ENCODE results near the gene TNFRSF1B. TPM values are rescaled to one million over a fixed set of nuclear protein-coding genes. Genes with fewer than 3 reads are reported as not detected.

The TNFRSF1B gene
- total and polyA plus RNA-seq, 9 of the 15 experiments (the other 6 are each of a cell fraction or from before 2014, with no cell fraction given), result 8.8 to 91.3 (median 36.0) TPM

DNA sequence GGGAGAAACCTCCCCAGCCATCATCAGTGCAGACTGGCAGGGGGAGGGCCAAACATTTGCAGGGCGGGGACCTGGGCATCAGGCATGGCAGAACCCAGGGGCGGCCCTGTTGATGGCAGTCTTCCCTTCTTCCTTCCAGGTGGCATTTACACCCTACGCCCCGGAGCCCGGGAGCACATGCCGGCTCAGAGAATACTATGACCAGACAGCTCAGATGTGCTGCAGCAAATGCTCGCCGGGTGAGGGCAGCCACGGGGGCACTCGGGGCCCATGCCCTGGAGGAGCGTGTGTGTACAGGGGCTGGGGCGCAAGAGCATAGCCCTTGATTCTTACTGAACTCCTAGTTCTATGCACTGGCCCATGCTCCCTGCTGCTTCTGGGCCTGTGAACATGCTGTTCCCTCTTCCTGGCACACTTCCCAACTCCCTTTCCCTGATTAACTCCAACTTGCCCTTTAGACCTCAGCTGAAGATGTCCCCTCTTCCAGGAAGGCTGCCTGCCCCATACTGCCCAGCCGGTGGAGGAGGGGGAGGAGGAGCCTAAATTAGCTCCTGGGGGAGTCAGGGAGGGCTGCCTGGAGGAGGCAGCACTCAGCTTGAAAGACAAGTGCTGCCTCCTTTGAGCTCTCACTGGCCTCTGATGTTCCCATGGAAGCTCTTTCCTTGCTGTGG is 22.0 kb downstream of the TNFRSF1B start:
- Histone ChIP-seq H4K20me1 (replicated peaks; ENCODE audit: control insufficient read depth, insufficient read depth, low read length) (peaks cover 49% of the 10 kb centered on the region; the same call in 1 of the 2 replicates), H3K9me1 (ENCODE audit: control insufficient read depth, insufficient read depth, low read length) (no peaks in the 10 kb centered on the region), H3K4me2 (ENCODE audit: insufficient read depth, low read length) (no peak overlapping the region), H3K9ac (ENCODE audit: insufficient read depth in 1 of 2, low read depth in 2 of 2, low read length in 2 of 2) (no peak overlapping the region; a peak in 1 of 4 replicates), H3K79me2 (ENCODE audit: control insufficient read depth, insufficient read depth, low read length) (peaks cover 29% of the 10 kb centered on the region), H2AFZ (ENCODE audit: low read depth, low read length) (no peak overlapping the region), H3K27ac (ENCODE audit: extremely low read depth, low read depth, low read length) (no peak overlapping the region), H3K4me3 (no peak overlapping the region), H3K4me1 (replicated peaks in 1 of 2; ENCODE audit: control insufficient read depth in 2 of 2, insufficient read depth in 2 of 2, low read length in 2 of 2) (peaks cover 7 to 32% of the 10 kb centered on the region in 2 experiments; a peak in 3 of 5 replicates), H3K9me3 (replicated peaks; ENCODE audit: control insufficient read depth, insufficient read depth, low read depth, low read length) (no peaks in the 10 kb centered on the region), H3K27me3 (ENCODE audit: control insufficient read depth in 2 of 2, insufficient read depth in 2 of 2, low read length in 2 of 2) (no peaks in the 10 kb centered on the region), H3K36me3 (ENCODE audit: control insufficient read depth, insufficient read depth, low read length) (peaks cover 52% of the 10 kb centered on the region)
- ATAC-seq (no peak), FAIRE-seq (no peak), DNase-seq (ENCODE audit: extremely low read depth in 1 of 4, low spot score in 3 of 4) (no peak)
- POLR2A ChIA-PET, result interaction anchor here (0.6 to 1.2 kb wide), 6 partner anchors 9 to 446 kb away, joined by 3 to 4 read pairs (median 3); no protein-coding TSS in a partner anchor
- in situ Hi-C loops (cut with MboI), result no loop called here
- WGBS (ENCODE audit: insufficient coverage, low coverage, missing lambda C conversion rate), result 72% methylated on average over 3 of the region's 13 CpGs
- CTCF ChIA-PET (ENCODE audit: low intra/inter-chr PET ratio), result no interaction called here
- no TSS peak for BruUV-seq (replicated peaks)
- intact Hi-C loops (cut with micrococcal nuclease), result no loop called here
- TF ChIP-seq ILK (tag; IDR thresholded peaks at IDR 0.05; ENCODE audit: borderline replicate concordance, low read depth), result no peak
- TF ChIP-seq ZNF445 (CRISPR knock-in tag; IDR thresholded peaks at IDR 0.05; ENCODE audit: low read depth), result no peak
- TF ChIP-seq CHD4 (IDR thresholded peaks at IDR 0.05; ENCODE audit: insufficient read depth, insufficient replicate concordance, low read depth, low read length, poor library complexity, severe bottlenecking), result no peak
- peak; percentile 93 for TF ChIP-seq ZNF436 (CRISPR knock-in tag; IDR thresholded peaks at IDR 0.05)
- TF ChIP-seq CXXC5 (CRISPR knock-in tag; IDR thresholded peaks at IDR 0.05), result no peak
- TF ChIP-seq PTBP1 (IDR thresholded peaks at IDR 0.05; ENCODE audit: low read depth, low read length), result peak; percentile 92
- peak; percentile 61 for TF ChIP-seq NFIC (IDR thresholded peaks at IDR 0.05)
- TF ChIP-seq SMARCA5 (IDR thresholded peaks at IDR 0.05), result peak; percentile 95; the same call in 1 of the 2 replicates
- no peak for TF ChIP-seq BDP1 (IDR thresholded peaks at IDR 0.05; ENCODE audit: insufficient read depth, insufficient read length)
- TF ChIP-seq ZFP36 (IDR thresholded peaks at IDR 0.05; ENCODE audit: low read depth, low read length, partially characterized antibody), result peak; percentile 99
- TF ChIP-seq POLR2B (IDR thresholded peaks at IDR 0.05; ENCODE audit: low read depth, partially characterized antibody), result no peak
- TF ChIP-seq PCBP2 (IDR thresholded peaks at IDR 0.05; ENCODE audit: low read depth, low read length, poor library complexity, severe bottlenecking), result no peak
- TF ChIP-seq ZNF655 (CRISPR knock-in tag; IDR thresholded peaks at IDR 0.05), result no peak
- TF ChIP-seq PHTF2 (CRISPR knock-in tag; IDR thresholded peaks at IDR 0.05), result no peak
- no peak for TF ChIP-seq SIX5 (IDR thresholded peaks at IDR 0.05; ENCODE audit: borderline replicate concordance in 1 of 2, insufficient read depth in 1 of 2, low read depth in 1 of 2, low read length in 2 of 2)
- TF ChIP-seq TCF7 (IDR thresholded peaks at IDR 0.05; ENCODE audit: borderline replicate concordance), result no peak
- no peak for TF ChIP-seq PHB (CRISPR knock-in tag; IDR thresholded peaks at IDR 0.05)
- peak; percentile 85; the same call in 1 of the 2 replicates for TF ChIP-seq BCOR (IDR thresholded peaks at IDR 0.05)
- TF ChIP-seq HDGF (IDR thresholded peaks at IDR 0.05), result no peak
- TF ChIP-seq ZBTB26 (CRISPR knock-in tag; IDR thresholded peaks at IDR 0.05), result no peak
- TF ChIP-seq IFI16 (CRISPR knock-in tag; IDR thresholded peaks at IDR 0.05), result no peak
- TF ChIP-seq ZNF507 (tag; conservative IDR thresholded peaks at IDR 0.05), result no peak
- no peak for TF ChIP-seq FOXA3 (CRISPR knock-in tag; conservative IDR thresholded peaks at IDR 0.05 in 1 of 2, IDR thresholded peaks at IDR 0.05 in 1 of 2)
